Mesendoderm (in vitro differentiated cells): ENCODE data around the gene TMEM179.

Experiments used
- DNase-seq: peaks from one replicate; pipeline ENCODE4 v3.0.0; 2013
- H2AK5ac ChIP-seq: 2 replicates; pipeline ENCODE4 v1.6.1; 2013; ENCODE audit warnings: low read length, inconsistent platforms
- H2BK120ac ChIP-seq: 2 replicates; pipeline ENCODE4 v1.6.1; 2013; ENCODE audit warnings: low read depth, mild to moderate bottlenecking, low read length, moderate library complexity, mixed read lengths
- H2BK15ac ChIP-seq: replicated peaks from 2 replicates; pipeline ENCODE4 v1.6.1; 2013; ENCODE audit warnings: low read depth, mild to moderate bottlenecking, moderate library complexity
- H2BK5ac ChIP-seq: 2 replicates; pipeline ENCODE4 v1.6.1; 2013; ENCODE audit warnings: low read length, inconsistent platforms
- H3K18ac ChIP-seq: 2 replicates; pipeline ENCODE4 v1.6.1; 2013; ENCODE audit warnings: mild to moderate bottlenecking, low read length, mixed read lengths
- H3K23ac ChIP-seq: one replicate; pipeline ENCODE4 v1.6.1; 2013; ENCODE audit warnings: low read length
- H3K27ac ChIP-seq: 2 replicates; pipeline ENCODE4 v1.5.1; 2013; ENCODE audit warnings: low read depth, mild to moderate bottlenecking, inconsistent platforms, low read length, moderate library complexity
- H3K27me3 ChIP-seq: 2 replicates; pipeline ENCODE4 v1.6.1; 2013; ENCODE audit warnings: low read length, control low read depth, mild to moderate bottlenecking, inconsistent platforms; ENCODE audit not compliant: insufficient read depth, poor library complexity
- H3K36me3 ChIP-seq: 2 replicates; pipeline ENCODE4 v1.6.1; 2013; ENCODE audit warnings: low read length, inconsistent platforms; ENCODE audit not compliant: control insufficient read depth, insufficient read depth
- H3K4ac ChIP-seq: one replicate; pipeline ENCODE4 v1.6.1; 2013; ENCODE audit warnings: low read depth, mild to moderate bottlenecking, low read length, moderate library complexity
- H3K4me1 ChIP-seq: 2 replicates; pipeline ENCODE4 v1.6.1; 2013; ENCODE audit warnings: low read depth, low read length, inconsistent platforms; ENCODE audit not compliant: control insufficient read depth
- H3K4me2 ChIP-seq: 2 replicates; pipeline ENCODE4 v1.6.1; 2013; ENCODE audit warnings: low read length
- H3K4me3 ChIP-seq: 2 replicates; pipeline ENCODE4 v1.5.1; 2013; ENCODE audit warnings: mild to moderate bottlenecking, low read length
- H3K56ac ChIP-seq: one replicate; pipeline ENCODE4 v1.6.1; 2013; ENCODE audit warnings: low read length
- H3K79me1 ChIP-seq: 2 replicates; pipeline ENCODE4 v1.6.1; 2013; ENCODE audit warnings: low read length, inconsistent platforms
- H3K79me2 ChIP-seq: 2 replicates; pipeline ENCODE4 v1.6.1; 2013; ENCODE audit warnings: mild to moderate bottlenecking, low read length; ENCODE audit not compliant: control insufficient read depth, insufficient read depth
- H3K9ac ChIP-seq: 2 replicates; pipeline ENCODE4 v1.6.1; 2013; ENCODE audit warnings: low read length, inconsistent platforms
- H4K5ac ChIP-seq: one replicate; pipeline ENCODE4 v1.6.1; 2013; ENCODE audit warnings: low read length
- H4K8ac ChIP-seq: one replicate; pipeline ENCODE4 v1.6.1; 2013; ENCODE audit warnings: low read depth, mild to moderate bottlenecking, control low read depth, low read length, moderate library complexity
- WGBS: extraction: QIAGEN DNeasy Blood & Tissue Kit; methylation state at CpG from one replicate; pipeline ENCODE4 v1.1.7; 2013; ENCODE audit warnings: low lambda C conversion rate, missing lambda C conversion rate; ENCODE audit not compliant: insufficient coverage; ENCODE audit errors: extremely low coverage; 5-methylcytosine and 5-hydroxymethylcytosine counted together

TMEM179 gene

GRCh38 chr14:104593710-104594136 lies 10.8 kb downstream of the TMEM179 start:
- Histone ChIP-seq H3K18ac (no peak overlapping the region), H2BK15ac (no peak overlapping the region), H3K4ac (no peak overlapping the region), H3K36me3 (no peaks in the 10 kb centered on the region), H2BK5ac (no peak overlapping the region), H3K79me2 (no peaks in the 10 kb centered on the region), H3K23ac (no peak overlapping the region), H3K9ac (no peak overlapping the region), H4K8ac (no peak overlapping the region), H4K5ac (no peak overlapping the region), H3K27ac (no peak overlapping the region), H3K56ac (no peak overlapping the region), H3K79me1 (no peaks in the 10 kb centered on the region), H3K4me2 (no peak overlapping the region), H2AK5ac (no peak overlapping the region), H3K4me3 (no peak overlapping the region), H3K4me1 (no peaks in the 10 kb centered on the region), H3K27me3 (no peaks in the 10 kb centered on the region), H2BK120ac (no peak overlapping the region)
- no CpG with 5 or more reads among the region's 12 CpGs for WGBS
- DNase-seq: no peak

GRCh38 chr14:104593241-104593701 lies 11.3 kb downstream of the TMEM179 start:
- H3K27me3 ChIP-seq: no peaks in the 10 kb centered on the region
- H4K5ac ChIP-seq: no peak overlapping the region
- no peak overlapping the region for H4K8ac ChIP-seq
- no peak overlapping the region for H3K27ac ChIP-seq
- no peak for DNase-seq
- H3K23ac ChIP-seq: no peak overlapping the region
- H3K4me2 ChIP-seq: no peak overlapping the region
- no peaks in the 10 kb centered on the region for H3K79me2 ChIP-seq
- H3K36me3 ChIP-seq: no peaks in the 10 kb centered on the region
- H2BK15ac ChIP-seq: no peak overlapping the region
- WGBS: no CpG with 5 or more reads among the region's 18 CpGs
- no peak overlapping the region for H3K9ac ChIP-seq
- no peak overlapping the region for H3K18ac ChIP-seq
- no peak overlapping the region for H3K4me3 ChIP-seq
- no peak overlapping the region for H2AK5ac ChIP-seq
- H2BK5ac ChIP-seq: no peak overlapping the region
- H3K4ac ChIP-seq: no peak overlapping the region
- no peaks in the 10 kb centered on the region for H3K4me1 ChIP-seq
- no peak overlapping the region for H2BK120ac ChIP-seq
- H3K56ac ChIP-seq: no peak overlapping the region
- H3K79me1 ChIP-seq: no peaks in the 10 kb centered on the region

GRCh38 chr14:104592785-104593184 lies 11.8 kb downstream of the TMEM179 start:
- Histone ChIP-seq H3K27me3 (no peaks in the 10 kb centered on the region), H3K23ac (no peak overlapping the region), H3K4me3 (no peak overlapping the region), H2BK120ac (no peak overlapping the region), H3K4ac (no peak overlapping the region), H3K9ac (no peak overlapping the region), H4K8ac (no peak overlapping the region), H2BK15ac (no peak overlapping the region), H2BK5ac (no peak overlapping the region), H3K27ac (no peak overlapping the region), H4K5ac (no peak overlapping the region), H3K79me2 (no peaks in the 10 kb centered on the region), H3K36me3 (no peaks in the 10 kb centered on the region), H2AK5ac (no peak overlapping the region), H3K79me1 (no peaks in the 10 kb centered on the region), H3K18ac (no peak overlapping the region), H3K4me1 (no peaks in the 10 kb centered on the region), H3K56ac (no peak overlapping the region), H3K4me2 (no peak overlapping the region)
- DNase-seq: no peak
- no CpG with 5 or more reads among the region's 8 CpGs for WGBS

- Histone ChIP-seq H3K27ac (no peak overlapping the region), H3K4me3 (no peak overlapping the region), H2AK5ac (no peak overlapping the region), H3K79me2 (no peaks in the 10 kb centered on the region), H2BK120ac (no peak overlapping the region), H3K18ac (no peak overlapping the region), H3K79me1 (no peaks in the 10 kb centered on the region), H2BK5ac (no peak overlapping the region), H3K27me3 (no peaks in the 10 kb centered on the region), H3K4ac (no peak overlapping the region), H3K56ac (no peak overlapping the region), H3K9ac (no peak overlapping the region), H4K8ac (no peak overlapping the region), H3K36me3 (no peaks in the 10 kb centered on the region), H3K4me1 (no peaks in the 10 kb centered on the region), H3K4me2 (no peak overlapping the region), H2BK15ac (no peak overlapping the region), H4K5ac (no peak overlapping the region), H3K23ac (no peak overlapping the region)
- WGBS: no CpG with 5 or more reads among the region's 3 CpGs
- no peak for DNase-seq
Measured at GRCh38 chr14:104592292-104592672, 12.3 kb downstream of the TMEM179 start.

GRCh38 chr14:104591506-104592291 lies 12.9 kb downstream of the TMEM179 start:
- H2BK120ac ChIP-seq: no peak overlapping the region
- no peaks in the 10 kb centered on the region for H3K36me3 ChIP-seq
- no peak overlapping the region for H2BK5ac ChIP-seq
- H2BK15ac ChIP-seq: no peak overlapping the region
- H3K56ac ChIP-seq: no peak overlapping the region
- no CpG with 5 or more reads among the region's 26 CpGs for WGBS
- H3K4me2 ChIP-seq: no peak overlapping the region
- DNase-seq: no peak
- no peaks in the 10 kb centered on the region for H3K79me2 ChIP-seq
- no peak overlapping the region for H3K23ac ChIP-seq
- no peak overlapping the region for H4K8ac ChIP-seq
- H3K4me1 ChIP-seq: no peaks in the 10 kb centered on the region
- no peak overlapping the region for H3K9ac ChIP-seq
- H3K27ac ChIP-seq: no peak overlapping the region
- H3K79me1 ChIP-seq: no peaks in the 10 kb centered on the region
- H3K27me3 ChIP-seq: no peaks in the 10 kb centered on the region
- no peak overlapping the region for H2AK5ac ChIP-seq
- no peak overlapping the region for H3K4ac ChIP-seq
- no peak overlapping the region for H3K18ac ChIP-seq
- no peak overlapping the region for H3K4me3 ChIP-seq
- H4K5ac ChIP-seq: no peak overlapping the region

GRCh38 chr14:104591031-104591430 lies 13.5 kb downstream of the TMEM179 start:
- H3K4ac ChIP-seq: no peak overlapping the region
- no peak overlapping the region for H3K18ac ChIP-seq
- H4K8ac ChIP-seq: no peak overlapping the region
- no peak for DNase-seq
- H3K79me2 ChIP-seq: no peaks in the 10 kb centered on the region
- H3K4me3 ChIP-seq: no peak overlapping the region
- H2BK5ac ChIP-seq: no peak overlapping the region
- H3K79me1 ChIP-seq: no peaks in the 10 kb centered on the region
- H4K5ac ChIP-seq: no peak overlapping the region
- H3K27ac ChIP-seq: no peak overlapping the region
- no peak overlapping the region for H3K23ac ChIP-seq
- H3K4me2 ChIP-seq: no peak overlapping the region
- H3K36me3 ChIP-seq: no peaks in the 10 kb centered on the region
- no peak overlapping the region for H2BK120ac ChIP-seq
- H3K4me1 ChIP-seq: no peaks in the 10 kb centered on the region
- no CpG with 5 or more reads among the region's 7 CpGs for WGBS
- no peak overlapping the region for H3K9ac ChIP-seq
- no peak overlapping the region for H3K56ac ChIP-seq
- no peaks in the 10 kb centered on the region for H3K27me3 ChIP-seq
- no peak overlapping the region for H2BK15ac ChIP-seq
- no peak overlapping the region for H2AK5ac ChIP-seq
